HL-60 (cell line): ENCODE data around the gene PLBD2.

Experiments
- GABPA ChIP-seq: IDR thresholded peaks from 2 replicates; pipeline ENCODE4 v1.6.1; 2012; ENCODE audit warnings: low read depth
- POLR2AphosphoS5 ChIP-seq: IDR thresholded peaks from 2 replicates; pipeline ENCODE4 v1.6.1; 2012; ENCODE audit warnings: low read depth
- SPI1 ChIP-seq: IDR thresholded peaks from 2 replicates; pipeline ENCODE4 v1.6.1; 2012; ENCODE audit warnings: low read depth, mild to moderate bottlenecking, borderline replicate concordance
- TF ChIP-seq, protein P1 (sequence below): IDR thresholded peaks from one replicate; pipeline ENCODE4 v1.5.1; 2011; ENCODE audit warnings: low read length, control low read depth, inconsistent platforms; ENCODE audit not compliant: insufficient read depth
- TF ChIP-seq, protein P2 (sequence below): IDR thresholded peaks from 2 replicates; pipeline ENCODE4 v1.6.1; 2012; ENCODE audit warnings: low read depth; ENCODE audit not compliant: insufficient replicate concordance

- TF ChIP-seq, protein P1, sequence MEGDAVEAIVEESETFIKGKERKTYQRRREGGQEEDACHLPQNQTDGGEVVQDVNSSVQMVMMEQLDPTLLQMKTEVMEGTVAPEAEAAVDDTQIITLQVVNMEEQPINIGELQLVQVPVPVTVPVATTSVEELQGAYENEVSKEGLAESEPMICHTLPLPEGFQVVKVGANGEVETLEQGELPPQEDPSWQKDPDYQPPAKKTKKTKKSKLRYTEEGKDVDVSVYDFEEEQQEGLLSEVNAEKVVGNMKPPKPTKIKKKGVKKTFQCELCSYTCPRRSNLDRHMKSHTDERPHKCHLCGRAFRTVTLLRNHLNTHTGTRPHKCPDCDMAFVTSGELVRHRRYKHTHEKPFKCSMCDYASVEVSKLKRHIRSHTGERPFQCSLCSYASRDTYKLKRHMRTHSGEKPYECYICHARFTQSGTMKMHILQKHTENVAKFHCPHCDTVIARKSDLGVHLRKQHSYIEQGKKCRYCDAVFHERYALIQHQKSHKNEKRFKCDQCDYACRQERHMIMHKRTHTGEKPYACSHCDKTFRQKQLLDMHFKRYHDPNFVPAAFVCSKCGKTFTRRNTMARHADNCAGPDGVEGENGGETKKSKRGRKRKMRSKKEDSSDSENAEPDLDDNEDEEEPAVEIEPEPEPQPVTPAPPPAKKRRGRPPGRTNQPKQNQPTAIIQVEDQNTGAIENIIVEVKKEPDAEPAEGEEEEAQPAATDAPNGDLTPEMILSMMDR: no peak
- TF ChIP-seq, protein P2, sequence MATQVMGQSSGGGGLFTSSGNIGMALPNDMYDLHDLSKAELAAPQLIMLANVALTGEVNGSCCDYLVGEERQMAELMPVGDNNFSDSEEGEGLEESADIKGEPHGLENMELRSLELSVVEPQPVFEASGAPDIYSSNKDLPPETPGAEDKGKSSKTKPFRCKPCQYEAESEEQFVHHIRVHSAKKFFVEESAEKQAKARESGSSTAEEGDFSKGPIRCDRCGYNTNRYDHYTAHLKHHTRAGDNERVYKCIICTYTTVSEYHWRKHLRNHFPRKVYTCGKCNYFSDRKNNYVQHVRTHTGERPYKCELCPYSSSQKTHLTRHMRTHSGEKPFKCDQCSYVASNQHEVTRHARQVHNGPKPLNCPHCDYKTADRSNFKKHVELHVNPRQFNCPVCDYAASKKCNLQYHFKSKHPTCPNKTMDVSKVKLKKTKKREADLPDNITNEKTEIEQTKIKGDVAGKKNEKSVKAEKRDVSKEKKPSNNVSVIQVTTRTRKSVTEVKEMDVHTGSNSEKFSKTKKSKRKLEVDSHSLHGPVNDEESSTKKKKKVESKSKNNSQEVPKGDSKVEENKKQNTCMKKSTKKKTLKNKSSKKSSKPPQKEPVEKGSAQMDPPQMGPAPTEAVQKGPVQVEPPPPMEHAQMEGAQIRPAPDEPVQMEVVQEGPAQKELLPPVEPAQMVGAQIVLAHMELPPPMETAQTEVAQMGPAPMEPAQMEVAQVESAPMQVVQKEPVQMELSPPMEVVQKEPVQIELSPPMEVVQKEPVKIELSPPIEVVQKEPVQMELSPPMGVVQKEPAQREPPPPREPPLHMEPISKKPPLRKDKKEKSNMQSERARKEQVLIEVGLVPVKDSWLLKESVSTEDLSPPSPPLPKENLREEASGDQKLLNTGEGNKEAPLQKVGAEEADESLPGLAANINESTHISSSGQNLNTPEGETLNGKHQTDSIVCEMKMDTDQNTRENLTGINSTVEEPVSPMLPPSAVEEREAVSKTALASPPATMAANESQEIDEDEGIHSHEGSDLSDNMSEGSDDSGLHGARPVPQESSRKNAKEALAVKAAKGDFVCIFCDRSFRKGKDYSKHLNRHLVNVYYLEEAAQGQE: no peak
- no peak for TF ChIP-seq POLR2AphosphoS5
- TF ChIP-seq GABPA: no peak
- TF ChIP-seq SPI1: no peak
Measured at GRCh38 chr12:113348849-113349536, 9.4 kb upstream of the PLBD2 start.
